ENCODE results near the gene MDFIC2.

Gene MDFIC2

GRCh38 chr3:70245746-70246525, 66.5 kb downstream of the MDFIC2 start:
- Mint-ChIP-seq H3K4me3 (no peak overlapping the region), H3K36me3 (ENCODE audit: low read depth) (no peaks in the 10 kb centered on the region), H3K4me1 (no peaks in the 10 kb centered on the region), H3K9me3 (peaks cover 3% of the 10 kb centered on the region), H3K27ac (no peak overlapping the region), H3K27me3 (ENCODE audit: low read depth, poor library complexity) (no peaks in the 10 kb centered on the region)
- no peak for DNase-seq
- TF ChIP-seq, protein P1, sequence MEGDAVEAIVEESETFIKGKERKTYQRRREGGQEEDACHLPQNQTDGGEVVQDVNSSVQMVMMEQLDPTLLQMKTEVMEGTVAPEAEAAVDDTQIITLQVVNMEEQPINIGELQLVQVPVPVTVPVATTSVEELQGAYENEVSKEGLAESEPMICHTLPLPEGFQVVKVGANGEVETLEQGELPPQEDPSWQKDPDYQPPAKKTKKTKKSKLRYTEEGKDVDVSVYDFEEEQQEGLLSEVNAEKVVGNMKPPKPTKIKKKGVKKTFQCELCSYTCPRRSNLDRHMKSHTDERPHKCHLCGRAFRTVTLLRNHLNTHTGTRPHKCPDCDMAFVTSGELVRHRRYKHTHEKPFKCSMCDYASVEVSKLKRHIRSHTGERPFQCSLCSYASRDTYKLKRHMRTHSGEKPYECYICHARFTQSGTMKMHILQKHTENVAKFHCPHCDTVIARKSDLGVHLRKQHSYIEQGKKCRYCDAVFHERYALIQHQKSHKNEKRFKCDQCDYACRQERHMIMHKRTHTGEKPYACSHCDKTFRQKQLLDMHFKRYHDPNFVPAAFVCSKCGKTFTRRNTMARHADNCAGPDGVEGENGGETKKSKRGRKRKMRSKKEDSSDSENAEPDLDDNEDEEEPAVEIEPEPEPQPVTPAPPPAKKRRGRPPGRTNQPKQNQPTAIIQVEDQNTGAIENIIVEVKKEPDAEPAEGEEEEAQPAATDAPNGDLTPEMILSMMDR (IDR thresholded peaks at IDR 0.05): no peak

GRCh38 chr3:70244422-70244821, 68.0 kb downstream of the MDFIC2 start:
- Mint-ChIP-seq H3K4me3 (no peak overlapping the region), H3K27ac (no peak overlapping the region), H3K9me3 (peaks cover 3% of the 10 kb centered on the region), H3K4me1 (no peaks in the 10 kb centered on the region), H3K36me3 (ENCODE audit: low read depth) (no peaks in the 10 kb centered on the region), H3K27me3 (ENCODE audit: low read depth, poor library complexity) (no peaks in the 10 kb centered on the region)
- no peak for DNase-seq
- TF ChIP-seq, protein P1 (IDR thresholded peaks at IDR 0.05): no peak

DNA sequence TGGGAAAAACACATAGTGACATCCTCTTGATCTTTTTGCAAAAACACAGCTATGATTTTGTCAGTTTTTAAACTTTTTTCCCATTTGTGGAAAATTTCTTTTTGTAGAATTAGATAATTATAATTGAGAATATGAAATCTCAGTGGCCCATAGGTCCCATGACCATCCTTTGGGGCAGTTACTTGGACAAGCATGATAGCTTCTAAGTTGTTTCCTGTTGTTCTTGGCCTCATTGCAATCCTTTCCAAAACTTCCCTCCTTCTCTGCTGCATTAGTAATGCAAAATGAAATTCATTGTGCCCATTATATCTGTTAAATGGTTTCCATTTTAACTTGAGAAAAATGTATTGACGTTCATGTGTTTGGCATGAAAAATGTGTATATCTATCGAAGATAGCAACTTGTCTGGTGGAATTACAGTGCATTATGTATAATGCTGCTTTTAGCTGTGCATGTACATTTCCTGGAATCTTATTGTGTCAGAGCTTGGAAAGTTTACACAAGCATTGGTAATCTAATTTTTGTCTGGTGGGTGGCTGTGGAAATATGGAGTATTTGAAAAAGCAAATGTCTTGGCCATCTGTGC, 70.0 kb downstream of the MDFIC2 start:
- no peak overlapping the region for H3K27ac Mint-ChIP-seq
- no peaks in the 10 kb centered on the region for H3K4me1 Mint-ChIP-seq
- no peak for DNase-seq
- no peaks in the 10 kb centered on the region for H3K36me3 Mint-ChIP-seq (ENCODE audit: low read depth)
- H3K4me3 Mint-ChIP-seq: no peak overlapping the region
- TF ChIP-seq, protein P1 (IDR thresholded peaks at IDR 0.05): no peak
- H3K9me3 Mint-ChIP-seq: peaks cover 3% of the 10 kb centered on the region
- H3K27me3 Mint-ChIP-seq (ENCODE audit: low read depth, poor library complexity): no peaks in the 10 kb centered on the region

- Mint-ChIP-seq H3K27me3 (ENCODE audit: low read depth, poor library complexity) (peaks cover 2% of the 10 kb centered on the region), H3K4me3 (no peak overlapping the region), H3K36me3 (ENCODE audit: low read depth) (no peaks in the 10 kb centered on the region), H3K9me3 (no peaks in the 10 kb centered on the region), H3K4me1 (no peaks in the 10 kb centered on the region), H3K27ac (no peak overlapping the region)
- TF ChIP-seq, protein P1 (IDR thresholded peaks at IDR 0.05): no peak
- no peak for DNase-seq
Measured at GRCh38 chr3:70233812-70234211, 78.6 kb downstream of the MDFIC2 start.

- no peak for DNase-seq
- TF ChIP-seq, protein P1 (IDR thresholded peaks at IDR 0.05): no peak
- Mint-ChIP-seq H3K4me1 (no peaks in the 10 kb centered on the region), H3K27ac (no peak overlapping the region), H3K4me3 (no peak overlapping the region), H3K27me3 (ENCODE audit: low read depth, poor library complexity) (peaks cover 3% of the 10 kb centered on the region), H3K9me3 (no peaks in the 10 kb centered on the region), H3K36me3 (ENCODE audit: low read depth) (no peaks in the 10 kb centered on the region)
Measured at GRCh38 chr3:70233112-70233511, 79.3 kb downstream of the MDFIC2 start.

- Mint-ChIP-seq H3K9me3 (no peaks in the 10 kb centered on the region), H3K4me3 (no peak overlapping the region), H3K27ac (no peak overlapping the region), H3K36me3 (ENCODE audit: low read depth) (no peaks in the 10 kb centered on the region), H3K27me3 (ENCODE audit: low read depth, poor library complexity) (peaks cover 3% of the 10 kb centered on the region), H3K4me1 (no peaks in the 10 kb centered on the region)
- no peak for DNase-seq
- TF ChIP-seq, protein P1 (IDR thresholded peaks at IDR 0.05): no peak
Measured at GRCh38 chr3:70231266-70231701, 81.2 kb downstream of the MDFIC2 start.

Data from nephron progenitor cell (in vitro differentiated cells).